Hepatocyte (in vitro differentiated cells): ENCODE results near the gene HMGCS1. TPM values are rescaled to one million over a fixed set of nuclear protein-coding genes. Genes with fewer than 3 reads are reported as not detected.

Experiments used
- DNase-seq: peaks from one replicate; pipeline ENCODE4 v3.0.0-alpha.2; 2016; ENCODE audit warnings: low spot score
- H2AFZ ChIP-seq: fragments of 200-600 bp; sonication (generic); 2 replicates; pipeline ENCODE4 v1.6.0; 2016; ENCODE audit warnings: antibody characterized with exemption, mild to moderate bottlenecking
- H3K27ac ChIP-seq: fragments of 200-600 bp; sonication (generic); 2 replicates; pipeline ENCODE4 v1.5.1; 2016; ENCODE audit warnings: mild to moderate bottlenecking
- H3K27me3 ChIP-seq: fragments of 200-600 bp; sonication (generic); 2 replicates; pipeline ENCODE4 v1.6.1; 2016
- H3K36me3 ChIP-seq: fragments of 200-600 bp; sonication (generic); replicated peaks from 2 replicates; pipeline ENCODE4 v1.5.1; 2016; ENCODE audit warnings: low read depth; ENCODE audit not compliant: insufficient read depth
- H3K4me1 ChIP-seq: fragments of 200-600 bp; sonication (generic); 2 replicates; pipeline ENCODE4 v1.5.1; 2016; ENCODE audit warnings: mild to moderate bottlenecking, moderate library complexity; ENCODE audit not compliant: insufficient read depth
- H3K4me2 ChIP-seq: fragments of 200-600 bp; sonication (generic); 2 replicates; pipeline ENCODE4 v1.6.0; 2016
- H3K4me3 ChIP-seq: fragments of 200-600 bp; sonication (generic); 2 replicates; pipeline ENCODE4 v1.5.1; 2016; ENCODE audit warnings: mild to moderate bottlenecking
- H3K79me2 ChIP-seq: fragments of 200-600 bp; sonication (generic); 2 replicates; pipeline ENCODE4 v1.6.0; 2017; ENCODE audit warnings: mild to moderate bottlenecking
- H3K9me2 ChIP-seq: fragments of 200-600 bp; sonication (generic); replicated peaks from 2 replicates; pipeline ENCODE4 v1.6.0; 2017; ENCODE audit warnings: mild to moderate bottlenecking; ENCODE audit not compliant: insufficient read depth
- H3K9me3 ChIP-seq: fragments of 200-600 bp; sonication (generic); 2 replicates; pipeline ENCODE4 v1.5.1; 2016; ENCODE audit warnings: low read depth, mild to moderate bottlenecking
- H4K20me1 ChIP-seq: fragments of 200-600 bp; sonication (generic); 2 replicates; pipeline ENCODE4 v1.6.0; 2016; ENCODE audit warnings: mild to moderate bottlenecking; ENCODE audit not compliant: insufficient read depth, poor library complexity, severe bottlenecking
- CTCF ChIP-seq: fragments of 200-600 bp; sonication (generic); IDR thresholded peaks from 2 replicates; pipeline ENCODE4 v1.5.1; 2016; ENCODE audit warnings: antibody characterized with exemption, mild to moderate bottlenecking; ENCODE audit not compliant: poor library complexity
- EZH2 ChIP-seq: fragments of 200-600 bp; sonication (generic); IDR thresholded peaks from 2 replicates; pipeline ENCODE4 v1.6.1; 2016; ENCODE audit warnings: antibody characterized with exemption, mild to moderate bottlenecking, borderline replicate concordance
- EZH2phosphoT487 ChIP-seq: fragments of 200-600 bp; sonication (generic); IDR thresholded peaks from one replicate; pipeline ENCODE4 v1.6.1; 2018; ENCODE audit warnings: antibody characterized with exemption, mild to moderate bottlenecking, low read depth, moderate library complexity; ENCODE audit not compliant: unreplicated experiment, severe bottlenecking
- WGBS: methylation state at CpG from one replicate; pipeline ENCODE4 v1.1.6; 2016; ENCODE audit warnings: low lambda C conversion rate; ENCODE audit errors: missing lambda C conversion rate; 5-methylcytosine and 5-hydroxymethylcytosine counted together
- polyA plus RNA-seq: library from polyadenylated mRNA; unstranded; fragments of >200 nt; fragmentation: Nextera tagmentation; extraction: Ambion mirVana; gene quantifications from 2 replicates; pipeline ENCODE4 v1.2.1, GENCODE V29; 2016
- total RNA-seq: library from RNA; depleted of rRNA; stranded (reverse); fragments of >200 nt; gene quantifications from 2 replicates; pipeline ENCODE4 v1.2.3, GENCODE V29; 2014

HMGCS1 gene
- total and polyA plus RNA-seq, 2 experiments from 2014 or later = 114 to 333 TPM

- no peaks in the 10 kb centered on the region for H3K4me1 ChIP-seq
- no peak overlapping the region for H3K27ac ChIP-seq
- no peaks in the 10 kb centered on the region for H3K9me3 ChIP-seq
- H3K4me2 ChIP-seq = no peak overlapping the region
- H3K9me2 ChIP-seq = no peaks in the 10 kb centered on the region
- H2AFZ ChIP-seq = no peak overlapping the region
- 79% methylated on average over 4 of the region's 4 CpGs for WGBS
- no peak overlapping the region for H3K4me3 ChIP-seq
- no peaks in the 10 kb centered on the region for H4K20me1 ChIP-seq
- no peaks in the 10 kb centered on the region for H3K27me3 ChIP-seq
- DNase-seq = no peak
- TF ChIP-seq EZH2 (no peak), EZH2phosphoT487 (no peak)
- no peaks in the 10 kb centered on the region for H3K36me3 ChIP-seq
- H3K79me2 ChIP-seq = no peaks in the 10 kb centered on the region
These were observed 7.6 kb upstream of the HMGCS1 start for GRCh38 chr5:43320846-43321245.

- Histone ChIP-seq H2AFZ (no peak overlapping the region), H3K4me3 (no peak overlapping the region), H3K9me3 (no peaks in the 10 kb centered on the region), H3K4me2 (no peak overlapping the region), H3K9me2 (no peaks in the 10 kb centered on the region), H3K36me3 (no peaks in the 10 kb centered on the region), H3K79me2 (peaks cover 16% of the 10 kb centered on the region), H3K4me1 (peaks cover 9% of the 10 kb centered on the region), H3K27me3 (no peaks in the 10 kb centered on the region), H4K20me1 (peaks cover 15% of the 10 kb centered on the region), H3K27ac (no peak overlapping the region)
- TF ChIP-seq EZH2phosphoT487 = no peak
- no peak for DNase-seq
- WGBS = 84% methylated on average over 5 of the region's 5 CpGs
These were observed 3.2 kb upstream of the HMGCS1 start for GRCh38 chr5:43316421-43316820.

- Histone ChIP-seq H3K4me2 (no peak overlapping the region), H3K4me3 (no peak overlapping the region), H3K9me2 (no peaks in the 10 kb centered on the region), H3K27me3 (no peaks in the 10 kb centered on the region), H4K20me1 (peaks cover 22% of the 10 kb centered on the region), H3K27ac (peak overlapping the region; percentile 94), H3K9me3 (no peaks in the 10 kb centered on the region), H3K79me2 (peaks cover 24% of the 10 kb centered on the region), H2AFZ (no peak overlapping the region), H3K4me1 (peaks cover 12% of the 10 kb centered on the region), H3K36me3 (no peaks in the 10 kb centered on the region)
- WGBS = 94% methylated on average over 3 of the region's 3 CpGs
- no peak for TF ChIP-seq EZH2phosphoT487
- no peak for TF ChIP-seq CTCF
- TF ChIP-seq EZH2 = no peak
- DNase-seq = no peak
These were observed 2.5 kb upstream of the HMGCS1 start for GRCh38 chr5:43315682-43316081.

GRCh38 chr5:43315263-43315662 is 2.1 kb upstream of the HMGCS1 start:
- no peaks in the 10 kb centered on the region for H3K36me3 ChIP-seq
- WGBS = 92% methylated on average over 8 of the region's 8 CpGs
- peaks cover 16% of the 10 kb centered on the region for H3K4me1 ChIP-seq
- no peak overlapping the region for H2AFZ ChIP-seq
- peak overlapping the region; percentile 94 for H3K27ac ChIP-seq
- peak; percentile 57 for DNase-seq
- no peaks in the 10 kb centered on the region for H3K9me3 ChIP-seq
- no peaks in the 10 kb centered on the region for H3K27me3 ChIP-seq
- no peak overlapping the region for H3K4me3 ChIP-seq
- H4K20me1 ChIP-seq = peaks cover 26% of the 10 kb centered on the region
- TF ChIP-seq EZH2 (no peak), CTCF (no peak), EZH2phosphoT487 (no peak)
- H3K79me2 ChIP-seq = peaks cover 28% of the 10 kb centered on the region
- H3K9me2 ChIP-seq = no peaks in the 10 kb centered on the region
- no peak overlapping the region for H3K4me2 ChIP-seq
